PC-9 (cell line): ENCODE results near the gene EGR4.
"Not testable (repeated sequence)": the region's sequence is repeated elsewhere in the genome, so short reads cannot be mapped to it uniquely, and the experiment has no call there.

Experiments used
- CTCF ChIP-seq: fragments of 200-600 bp; sonication (generic); conservative IDR thresholded peaks from 2 replicates; pipeline ENCODE4 v1.6.1; 2017; ENCODE audit warnings: mixed run types, antibody characterized with exemption, mild to moderate bottlenecking, moderate library complexity
- EZH2 ChIP-seq: fragments of 200-600 bp; sonication (generic); IDR thresholded peaks from 2 replicates; pipeline ENCODE4 v1.8.0; 2017; ENCODE audit warnings: antibody characterized with exemption, low read depth

DNA sequence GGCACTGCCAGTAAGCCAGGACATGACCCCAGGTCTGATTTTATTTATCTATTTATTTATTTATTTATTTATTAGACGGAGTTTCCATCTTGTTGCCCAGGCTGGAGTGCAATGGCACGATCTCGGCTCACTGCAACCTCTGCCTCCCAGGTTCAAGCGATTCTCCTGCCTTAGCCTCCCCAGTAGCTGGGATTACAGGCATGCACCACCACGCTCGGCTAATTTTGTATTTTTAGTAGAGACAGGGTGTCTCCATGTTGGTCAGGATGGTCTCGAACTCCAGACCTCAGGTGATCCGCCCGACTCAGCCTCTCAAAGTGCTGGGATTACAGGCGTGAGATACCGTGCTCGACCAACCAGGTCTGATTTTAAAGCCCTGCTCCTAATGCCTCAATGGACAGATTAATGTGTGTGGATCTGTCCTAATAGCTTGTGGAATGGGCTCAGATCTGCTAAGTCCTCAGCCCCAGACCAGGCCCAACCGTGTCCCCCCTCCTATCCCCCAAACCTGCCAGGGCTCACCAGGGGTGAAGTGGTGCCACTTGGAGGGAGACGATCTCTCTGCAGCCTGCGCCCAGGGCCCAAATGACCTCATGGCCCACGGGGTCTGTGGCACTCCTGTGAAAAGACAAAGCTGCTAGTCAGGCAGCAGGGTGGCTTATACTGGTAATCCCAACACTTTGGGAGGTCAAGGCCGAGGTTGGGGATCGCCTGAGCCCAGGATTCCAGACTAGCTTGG is 30.5 kb downstream of the EGR4 start:
- TF ChIP-seq EZH2, CTCF: not testable (repeated sequence)
